Kidney (tissue), 14 donors: ENCODE measurements around the gene ARMC6. TPM values are rescaled to one million over a fixed set of nuclear protein-coding genes. Genes with fewer than 3 reads are reported as not detected.
A peak's percentile ranks its signal among the peaks of the same experiment; 100 is the strongest.

Source experiments
- DNase-seq, 5 donors: peaks; one replicate each; pipeline ENCODE4 v3.0.0-alpha.2; 2013 to 2020
- FAIRE-seq: peaks from 2 replicates; lab custom pipeline; 2012; peaks lifted over from hg19 to GRCh38; lab: Jason Lieb, UNC
- H3K27ac ChIP-seq, 2 donors: one replicate each; pipeline ENCODE4 v1.7.0; 2013; ENCODE audit warnings: low read depth in 2 of 2, low read length in 2 of 2, inconsistent platforms in 1 of 2
- H3K27me3 ChIP-seq: one replicate; pipeline ENCODE4 v1.7.1; 2013; ENCODE audit warnings: low read length, inconsistent platforms; ENCODE audit not compliant: control insufficient read depth, insufficient read depth
- H3K36me3 ChIP-seq, 3 donors: one replicate each; pipeline versions ENCODE4 v1.7.0 to v1.7.1; 2013; ENCODE audit warnings: low read length in 3 of 3, control low read depth in 1 of 3, inconsistent platforms in 1 of 3; ENCODE audit not compliant: insufficient read depth in 3 of 3, control insufficient read depth in 2 of 3
- H3K4me1 ChIP-seq, 3 donors: one replicate each; pipeline versions ENCODE4 v1.7.0 to v1.7.1; 2013; ENCODE audit warnings: low read length in 3 of 3, inconsistent platforms in 1 of 3, low read depth in 1 of 3; ENCODE audit not compliant: control insufficient read depth in 2 of 3, insufficient read depth in 2 of 3
- H3K4me3 ChIP-seq, 3 donors: one replicate each; pipeline versions ENCODE4 v1.7.0 to v1.8.1; 2013; ENCODE audit warnings: low read length in 3 of 3, control low read depth in 1 of 3, inconsistent platforms in 1 of 3
- H3K9ac ChIP-seq, 3 donors: one replicate each; pipeline versions ENCODE4 v1.7.0 to v1.7.1; 2013; ENCODE audit warnings: low read length in 3 of 3, control low read depth in 1 of 3, inconsistent platforms in 1 of 3
- H3K9me3 ChIP-seq, 3 donors: one replicate each; pipeline versions ENCODE4 v1.7.0 to v1.7.1; 2013; ENCODE audit warnings: low read length in 3 of 3, control low read depth in 1 of 3, inconsistent platforms in 1 of 3; ENCODE audit not compliant: control insufficient read depth in 2 of 3, insufficient read depth in 1 of 3
- intact Hi-C: fragments of 100-400 bp; cut with DNase I; formaldehyde crosslinking; loops from one replicate; pipeline ENCODE4 v1.11.1; 2022
- polyA plus RNA-seq: library from polyadenylated mRNA; stranded (reverse); fragments of 350-450 nt; fragmentation: Illumina TruSeq; extraction: RNeasy Lipid Tissue Mini Kit (QIAGEN cat#74804); gene quantifications from one replicate; pipeline ENCODE4 v1.2.3, GENCODE V29; 2014; ENCODE audit warnings: low read depth, low replicate concordance; ENCODE audit not compliant: insufficient read depth
- total RNA-seq: library from RNA; stranded (reverse); fragmentation: NEBNext Ultra II Directional; extraction: Animal tissue kit (Norgen Biotek cat#: 25700); gene quantifications from one replicate; pipeline ENCODE4 v1.2.1, GENCODE V29; 2021
- TF ChIP-seq, protein P1 (sequence below): IDR thresholded peaks from 3 replicates; pipeline ENCODE4 v1.5.1; 2012; ENCODE audit warnings: mild to moderate bottlenecking, moderate library complexity, borderline replicate concordance; ENCODE audit not compliant: insufficient read depth; ENCODE audit errors: extremely low read depth
- donor health status: control.
- donor health status: control.
- donor health status: control.
- donor health status: control.
- donor health status: control.
- donor health status: DM: yes; HTN: yes; CAD: no.
- donor health status: Normal renal cell carcinoma (clear cell type).

Gene ARMC6
- total and polyA plus RNA-seq, 2 donors from 2014 or later: 23.0 to 24.6 TPM

DNA sequence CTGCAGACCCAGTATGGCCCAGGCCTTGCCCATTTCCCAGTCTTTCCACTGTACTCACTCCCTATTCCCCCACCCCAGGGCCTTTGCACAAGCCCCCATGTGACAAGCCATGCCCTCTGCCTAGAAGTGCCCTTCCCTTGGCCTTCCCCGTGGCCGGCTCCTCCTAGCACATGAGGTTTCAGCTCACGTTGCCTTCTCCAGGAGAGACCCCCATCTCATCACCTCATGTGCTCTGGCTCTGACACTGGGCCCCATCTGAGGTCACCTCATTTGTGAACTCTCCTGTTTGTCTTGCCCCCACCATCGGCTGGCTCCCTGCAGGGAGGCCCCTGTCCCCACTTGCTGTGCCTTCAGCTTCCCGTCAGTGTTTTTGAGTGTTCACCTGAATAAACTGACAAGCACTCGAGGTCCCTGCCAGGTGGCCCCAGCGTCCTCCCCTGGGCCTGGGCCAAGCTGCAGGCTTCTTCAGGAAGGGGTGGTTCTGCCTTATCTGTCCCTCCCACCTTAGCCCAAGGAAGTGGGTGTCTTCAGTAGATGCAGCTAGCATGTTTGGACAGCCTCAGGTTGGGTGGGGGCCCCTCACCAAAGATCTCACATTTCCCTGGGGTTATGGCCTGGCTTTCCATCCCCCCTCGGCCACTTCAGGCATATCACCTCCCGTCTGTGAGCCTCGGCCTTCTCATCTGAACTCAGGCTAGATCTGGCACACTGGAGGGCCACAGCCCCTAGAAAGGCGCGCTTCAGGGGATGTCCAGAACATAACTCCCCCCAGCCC is 26.6 kb downstream of the ARMC6 start:
- TF ChIP-seq, protein P1, sequence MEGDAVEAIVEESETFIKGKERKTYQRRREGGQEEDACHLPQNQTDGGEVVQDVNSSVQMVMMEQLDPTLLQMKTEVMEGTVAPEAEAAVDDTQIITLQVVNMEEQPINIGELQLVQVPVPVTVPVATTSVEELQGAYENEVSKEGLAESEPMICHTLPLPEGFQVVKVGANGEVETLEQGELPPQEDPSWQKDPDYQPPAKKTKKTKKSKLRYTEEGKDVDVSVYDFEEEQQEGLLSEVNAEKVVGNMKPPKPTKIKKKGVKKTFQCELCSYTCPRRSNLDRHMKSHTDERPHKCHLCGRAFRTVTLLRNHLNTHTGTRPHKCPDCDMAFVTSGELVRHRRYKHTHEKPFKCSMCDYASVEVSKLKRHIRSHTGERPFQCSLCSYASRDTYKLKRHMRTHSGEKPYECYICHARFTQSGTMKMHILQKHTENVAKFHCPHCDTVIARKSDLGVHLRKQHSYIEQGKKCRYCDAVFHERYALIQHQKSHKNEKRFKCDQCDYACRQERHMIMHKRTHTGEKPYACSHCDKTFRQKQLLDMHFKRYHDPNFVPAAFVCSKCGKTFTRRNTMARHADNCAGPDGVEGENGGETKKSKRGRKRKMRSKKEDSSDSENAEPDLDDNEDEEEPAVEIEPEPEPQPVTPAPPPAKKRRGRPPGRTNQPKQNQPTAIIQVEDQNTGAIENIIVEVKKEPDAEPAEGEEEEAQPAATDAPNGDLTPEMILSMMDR: no peak
- no peaks in the 10 kb centered on the region for H3K9me3 ChIP-seq
- H3K9ac ChIP-seq: no peak overlapping the region
- no peak overlapping the region for H3K4me3 ChIP-seq
- H3K4me1 ChIP-seq: peaks cover 0 to 28% (median 18%) of the 10 kb centered on the region in 3 donors
- no peaks in the 10 kb centered on the region for H3K27me3 ChIP-seq
- intact Hi-C loops: loop anchor here (10.0 kb wide), 1 partner anchor 75 kb away; the partner anchor contains the start of gene TMEM161A
- peaks cover 0 to 5% (median under 1%) of the 10 kb centered on the region in 3 donors for H3K36me3 ChIP-seq
- no peak overlapping the region for H3K27ac ChIP-seq
- FAIRE-seq (no peak), DNase-seq (peak in 1 of 5 donors; percentile 18)

- TF ChIP-seq, protein P1: no peak
- Histone ChIP-seq H3K9ac (no peak overlapping the region), H3K4me1 (peaks cover 0 to 28% (median 22%) of the 10 kb centered on the region in 3 donors), H3K27me3 (no peaks in the 10 kb centered on the region), H3K9me3 (no peaks in the 10 kb centered on the region), H3K36me3 (no peaks in the 10 kb centered on the region), H3K4me3 (no peak overlapping the region), H3K27ac (peak overlapping the region; percentile 51 to 67)
- FAIRE-seq (no peak), DNase-seq (no peak)
- intact Hi-C loops: no loop called here
Observed at GRCh38 chr19:19061506-19061905, 28.1 kb downstream of the ARMC6 start.

DNA sequence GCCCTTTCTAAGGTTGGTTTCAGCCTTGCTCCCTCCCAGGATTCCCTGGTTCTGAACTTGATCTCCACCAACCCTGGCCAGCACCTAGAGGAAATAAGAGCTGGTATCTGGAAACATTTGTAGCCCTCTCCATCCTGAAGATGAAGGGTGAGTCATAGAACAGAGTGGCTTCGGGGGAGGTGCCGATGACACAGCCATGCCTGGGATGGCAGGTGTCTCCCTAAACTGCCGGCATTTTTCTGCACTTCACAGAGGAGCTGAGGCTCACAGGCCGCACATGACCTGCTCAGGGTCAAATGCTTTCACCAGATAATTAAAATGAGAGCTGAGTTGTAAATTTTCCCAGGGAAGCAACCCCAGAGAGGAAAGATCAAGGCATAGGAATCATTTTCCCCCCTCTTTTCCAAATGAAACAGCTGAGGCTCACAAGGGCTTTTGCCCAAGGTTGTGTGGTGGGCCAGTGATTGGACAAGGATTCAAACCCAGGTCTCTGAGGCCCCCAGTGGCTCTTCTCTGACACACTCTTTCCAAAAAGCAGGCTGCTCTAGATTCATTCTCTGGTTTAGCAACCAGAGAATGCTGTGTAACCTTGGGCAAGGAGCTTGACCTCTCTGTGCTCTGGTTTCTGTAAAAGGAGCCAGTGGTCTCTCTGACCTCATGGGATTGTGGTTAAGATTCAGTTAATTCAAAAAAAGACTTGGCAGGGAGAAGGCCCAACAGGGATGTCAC is 29.2 kb downstream of the ARMC6 start:
- FAIRE-seq (no peak), DNase-seq (peak in 3 of 5 donors; percentile 64 to 68 (median 67))
- H3K4me3 ChIP-seq: peak overlapping the region; percentile 62 to 65 (median 63)
- TF ChIP-seq, protein P1: no peak
- H3K9me3 ChIP-seq: no peaks in the 10 kb centered on the region
- H3K36me3 ChIP-seq: no peaks in the 10 kb centered on the region
- H3K27ac ChIP-seq: peak overlapping the region in 1 of 2 donors; percentile 51
- H3K27me3 ChIP-seq: no peaks in the 10 kb centered on the region
- intact Hi-C loops: no loop called here
- peaks cover 0 to 28% (median 25%) of the 10 kb centered on the region in 3 donors for H3K4me1 ChIP-seq
- H3K9ac ChIP-seq: peak overlapping the region in 2 of 3 donors; percentile 52 to 70
